ENCODE measurements around the gene SLC14A1. TPM values are rescaled to one million over a fixed set of nuclear protein-coding genes. Genes with fewer than 3 reads are reported as not detected.

The SLC14A1 gene
- polyA plus RNA-seq, 1 donor from 2014 or later: not detected

GRCh38 chr18:45731716-45732115 is 7.7 kb downstream of the SLC14A1 start:
- H3F3A ChIP-seq (ENCODE audit: insufficient read depth, low read length, poor library complexity, severe bottlenecking): no peaks in the 10 kb centered on the region
- no peaks in the 10 kb centered on the region for H3K27me3 ChIP-seq (ENCODE audit: insufficient read depth, low read depth, low read length)
- TF ChIP-seq RAD21 (conservative IDR thresholded peaks at IDR 0.05) (no peak), TAF1 (IDR thresholded peaks at IDR 0.05; ENCODE audit: low read depth) (no peak), EZH2 (IDR thresholded peaks at IDR 0.05; ENCODE audit: borderline replicate concordance, insufficient read depth, low read length, poor library complexity, severe bottlenecking) (no peak), REST (IDR thresholded peaks at IDR 0.05; ENCODE audit: borderline replicate concordance) (no peak)
- H3K79me2 ChIP-seq (replicated peaks; ENCODE audit: insufficient read depth, low read length): no peaks in the 10 kb centered on the region
- no peaks in the 10 kb centered on the region for H3K9me3 ChIP-seq (ENCODE audit: low read length)
- H3K9me2 ChIP-seq (ENCODE audit: insufficient read depth, low read length): no peaks in the 10 kb centered on the region
- no peak overlapping the region for H3K9ac ChIP-seq (ENCODE audit: low read length)
- H3K27ac ChIP-seq (ENCODE audit: low read length): no peak overlapping the region
- no peak overlapping the region for H3K4me3 ChIP-seq (ENCODE audit: low read length)
- no peaks in the 10 kb centered on the region for H4K20me1 ChIP-seq (ENCODE audit: insufficient read depth)
- H3K4me2 ChIP-seq (ENCODE audit: low read length): no peak overlapping the region
- no peaks in the 10 kb centered on the region for H3K36me3 ChIP-seq (ENCODE audit: insufficient read depth, low read length)
- H2AFZ ChIP-seq (ENCODE audit: low read depth, low read length): no peak overlapping the region

DNA sequence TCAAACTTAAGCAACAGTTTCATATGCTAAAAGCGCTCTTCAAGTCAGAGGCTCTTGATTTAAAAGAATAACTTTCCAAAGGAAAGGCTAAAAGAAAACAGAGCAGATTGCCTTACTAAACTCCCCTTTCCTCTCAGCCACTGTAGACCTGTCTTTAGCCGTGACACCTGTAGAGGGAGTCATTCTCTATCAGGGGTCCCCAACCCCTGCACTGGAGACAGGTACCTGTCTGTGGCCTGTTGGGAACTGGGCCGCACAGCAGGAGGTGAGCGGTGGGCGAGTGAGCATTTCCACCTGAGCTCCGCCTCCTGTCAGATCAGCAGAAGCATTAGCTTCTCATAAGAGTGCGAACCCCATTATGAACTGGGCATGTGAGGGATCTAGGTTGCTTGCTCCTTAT is 9.6 kb downstream of the SLC14A1 start:
- H3K79me2 ChIP-seq (replicated peaks; ENCODE audit: insufficient read depth, low read length): no peaks in the 10 kb centered on the region
- TF ChIP-seq TAF1 (IDR thresholded peaks at IDR 0.05; ENCODE audit: low read depth) (no peak), RAD21 (conservative IDR thresholded peaks at IDR 0.05) (no peak), MXI1 (conservative IDR thresholded peaks at IDR 0.05; ENCODE audit: poor library complexity, severe bottlenecking) (no peak), EZH2 (IDR thresholded peaks at IDR 0.05; ENCODE audit: borderline replicate concordance, insufficient read depth, low read length, poor library complexity, severe bottlenecking) (no peak), EP300 (conservative IDR thresholded peaks at IDR 0.05; ENCODE audit: poor library complexity, severe bottlenecking) (no peak), POLR2AphosphoS5 (IDR thresholded peaks at IDR 0.05) (no peak)
- TF ChIP-seq, protein P1, sequence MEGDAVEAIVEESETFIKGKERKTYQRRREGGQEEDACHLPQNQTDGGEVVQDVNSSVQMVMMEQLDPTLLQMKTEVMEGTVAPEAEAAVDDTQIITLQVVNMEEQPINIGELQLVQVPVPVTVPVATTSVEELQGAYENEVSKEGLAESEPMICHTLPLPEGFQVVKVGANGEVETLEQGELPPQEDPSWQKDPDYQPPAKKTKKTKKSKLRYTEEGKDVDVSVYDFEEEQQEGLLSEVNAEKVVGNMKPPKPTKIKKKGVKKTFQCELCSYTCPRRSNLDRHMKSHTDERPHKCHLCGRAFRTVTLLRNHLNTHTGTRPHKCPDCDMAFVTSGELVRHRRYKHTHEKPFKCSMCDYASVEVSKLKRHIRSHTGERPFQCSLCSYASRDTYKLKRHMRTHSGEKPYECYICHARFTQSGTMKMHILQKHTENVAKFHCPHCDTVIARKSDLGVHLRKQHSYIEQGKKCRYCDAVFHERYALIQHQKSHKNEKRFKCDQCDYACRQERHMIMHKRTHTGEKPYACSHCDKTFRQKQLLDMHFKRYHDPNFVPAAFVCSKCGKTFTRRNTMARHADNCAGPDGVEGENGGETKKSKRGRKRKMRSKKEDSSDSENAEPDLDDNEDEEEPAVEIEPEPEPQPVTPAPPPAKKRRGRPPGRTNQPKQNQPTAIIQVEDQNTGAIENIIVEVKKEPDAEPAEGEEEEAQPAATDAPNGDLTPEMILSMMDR (IDR thresholded peaks at IDR 0.05; ENCODE audit: poor library complexity, severe bottlenecking): no peak
- no peaks in the 10 kb centered on the region for H3K9me3 ChIP-seq (ENCODE audit: low read length)
- H3K27ac ChIP-seq (ENCODE audit: low read length): no peak overlapping the region
- no peaks in the 10 kb centered on the region for H3K9me2 ChIP-seq (ENCODE audit: insufficient read depth, low read length)
- no peak overlapping the region for H3K4me2 ChIP-seq (ENCODE audit: low read length)
- no peaks in the 10 kb centered on the region for H4K20me1 ChIP-seq (ENCODE audit: insufficient read depth)
- H3K9ac ChIP-seq (ENCODE audit: low read length): no peak overlapping the region
- H3K27me3 ChIP-seq (ENCODE audit: insufficient read depth, low read depth, low read length): no peaks in the 10 kb centered on the region
- no peak overlapping the region for H3K4me3 ChIP-seq (ENCODE audit: low read length)
- H2AFZ ChIP-seq (ENCODE audit: low read depth, low read length): no peak overlapping the region
- no peaks in the 10 kb centered on the region for H3F3A ChIP-seq (ENCODE audit: insufficient read depth, low read length, poor library complexity, severe bottlenecking)
- H3K36me3 ChIP-seq (ENCODE audit: insufficient read depth, low read length): no peaks in the 10 kb centered on the region

DNA sequence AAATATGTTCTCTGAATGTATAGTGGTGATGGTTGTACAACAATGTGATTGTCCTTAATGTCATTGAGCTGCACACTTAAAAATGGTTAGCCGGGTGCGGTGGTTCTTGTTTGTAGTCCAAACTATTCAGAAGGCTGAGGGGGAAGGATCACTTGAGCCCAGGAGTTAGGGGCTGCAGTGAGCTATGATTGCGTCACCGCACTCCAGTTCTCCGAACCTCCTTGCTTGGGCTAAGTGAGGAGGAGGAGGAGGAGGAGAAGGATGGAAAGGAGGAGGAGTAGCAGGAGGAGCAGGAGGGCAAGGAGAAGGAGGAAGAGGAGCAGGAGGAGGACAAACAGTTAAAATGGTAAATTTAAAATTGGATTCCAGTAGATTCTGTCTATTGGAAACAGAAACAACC is 10.5 kb downstream of the SLC14A1 start:
- H3K4me3 ChIP-seq (ENCODE audit: low read length): no peak overlapping the region
- no peak overlapping the region for H3K4me2 ChIP-seq (ENCODE audit: low read length)
- no peak overlapping the region for H3K9ac ChIP-seq (ENCODE audit: low read length)
- H4K20me1 ChIP-seq (ENCODE audit: insufficient read depth): no peaks in the 10 kb centered on the region
- H3K9me2 ChIP-seq (ENCODE audit: insufficient read depth, low read length): no peaks in the 10 kb centered on the region
- H3K27ac ChIP-seq (ENCODE audit: low read length): no peak overlapping the region
- no peaks in the 10 kb centered on the region for H3K27me3 ChIP-seq (ENCODE audit: insufficient read depth, low read depth, low read length)
- no peaks in the 10 kb centered on the region for H3K36me3 ChIP-seq (ENCODE audit: insufficient read depth, low read length)
- no peak for TF ChIP-seq RAD21 (conservative IDR thresholded peaks at IDR 0.05)
- TF ChIP-seq, protein P1 (IDR thresholded peaks at IDR 0.05; ENCODE audit: poor library complexity, severe bottlenecking): no peak
- no peak for TF ChIP-seq REST (IDR thresholded peaks at IDR 0.05; ENCODE audit: borderline replicate concordance)
- TF ChIP-seq EZH2 (IDR thresholded peaks at IDR 0.05; ENCODE audit: borderline replicate concordance, insufficient read depth, low read length, poor library complexity, severe bottlenecking): no peak
- no peak for TF ChIP-seq EP300 (conservative IDR thresholded peaks at IDR 0.05; ENCODE audit: poor library complexity, severe bottlenecking)
- no peak overlapping the region for H2AFZ ChIP-seq (ENCODE audit: low read depth, low read length)
- no peaks in the 10 kb centered on the region for H3F3A ChIP-seq (ENCODE audit: insufficient read depth, low read length, poor library complexity, severe bottlenecking)
- H3K9me3 ChIP-seq (ENCODE audit: low read length): no peaks in the 10 kb centered on the region
- no peaks in the 10 kb centered on the region for H3K79me2 ChIP-seq (replicated peaks; ENCODE audit: insufficient read depth, low read length)

Data from neural cell (in vitro differentiated cells).